A549 (cell line): Measurements from ENCODE around the gene CPLX4. TPM values are rescaled to one million over a fixed set of nuclear protein-coding genes. Genes with fewer than 3 reads are reported as not detected.
A peak's percentile ranks its signal among the peaks of the same experiment; 100 is the strongest.

Experiments used
- ATAC-seq, 2 experiments: fragments of 200-7000 bp in 1 of 2; fragments of >200 bp in 1 of 2; cut with Nextera tagmentation in 1 of 2; cut with Tn5 transposase in 1 of 2; 3 replicates each; pipeline versions ENCODE4 v1.8.0 to v1.9.1; 2018 to 2020; ENCODE audit warnings: mild to moderate bottlenecking in 1 of 2, moderate library complexity in 1 of 2
- CTCF ChIA-PET: fragments of 300-600 bp; sonication (Branson Sonifier 250); formaldehyde crosslinking; extraction: SDS; loops from one replicate; lab custom pipeline; 2021; ENCODE audit warnings: antibody characterized with exemption, inconsistent platforms; lab: Yijun Ruan, JAX
- POLR2A ChIA-PET: fragments of 350-600 bp; formaldehyde crosslinking; extraction: SDS; loops from one replicate; lab custom pipeline; 2021; ENCODE audit warnings: antibody characterized with exemption, inconsistent platforms; lab: Yijun Ruan, JAX
- DNase-seq, 2 experiments: peaks; one replicate each; pipeline versions ENCODE4 v3.0.0 to v3.0.0-alpha.2; 2011 to 2016; ENCODE audit warnings: low read depth in 1 of 2, low spot score in 1 of 2
- FAIRE-seq: peaks from 2 replicates; lab custom pipeline; 2011; peaks lifted over from hg19 to GRCh38; lab: Jason Lieb, UNC
- H3K27ac ChIP-seq, 2 experiments: fragments of >200 bp; sonication (Bioruptor Twin); formaldehyde crosslinking; 3 replicates each; pipeline ENCODE4 v1.5.1; 2016 to 2017
- H3K4me1 ChIP-seq: fragments of >200 bp; sonication (Bioruptor Twin); formaldehyde crosslinking; 3 replicates; pipeline ENCODE4 v1.6.1; 2016
- H3K4me2 ChIP-seq: fragments of >200 bp; sonication (Bioruptor Twin); formaldehyde crosslinking; 3 replicates; pipeline ENCODE4 v1.6.1; 2016
- H3K4me3 ChIP-seq: fragments of >200 bp; sonication (Bioruptor Twin); formaldehyde crosslinking; 3 replicates; pipeline ENCODE4 v1.5.1; 2016
- H3K9me3 ChIP-seq: fragments of >200 bp; sonication (Bioruptor Twin); formaldehyde crosslinking; 3 replicates; pipeline ENCODE4 v1.6.1; 2016
- ATOH8 ChIP-seq: fragments of 250-450 bp; sonication (Bioruptor Pico); IDR thresholded peaks from 2 replicates; pipeline ENCODE4 v1.5.0; 2020; ENCODE audit warnings: low read depth, mild to moderate bottlenecking, moderate library complexity
- BCL3 ChIP-seq: fragments of >200 bp; sonication (Bioruptor Twin); formaldehyde crosslinking; IDR thresholded peaks from 3 replicates; pipeline ENCODE4 v1.6.1; 2016
- CBX2 ChIP-seq: fragments of 200-600 bp; sonication (generic); IDR thresholded peaks from 2 replicates; pipeline ENCODE4 v1.6.1; 2016; ENCODE audit warnings: low read depth, mild to moderate bottlenecking, borderline replicate concordance
- EHF ChIP-seq: fragments of 250-450 bp; sonication (Bioruptor Pico); IDR thresholded peaks from 2 replicates; pipeline ENCODE4 v1.5.0; 2020; ENCODE audit warnings: mild to moderate bottlenecking
- EHMT2 ChIP-seq: fragments of 200-600 bp; sonication (generic); IDR thresholded peaks from 2 replicates; pipeline ENCODE4 v1.6.1; 2016; ENCODE audit warnings: antibody characterized with exemption, low read depth, mild to moderate bottlenecking, moderate library complexity
- ELK1 ChIP-seq: fragments of 150-350 bp; IDR thresholded peaks from 2 replicates; pipeline ENCODE4 v1.6.1; 2014; ENCODE audit warnings: low read depth, mild to moderate bottlenecking, low read length
- EP300 ChIP-seq, 2 experiments: fragments of >200 bp; sonication (Bioruptor Twin); formaldehyde crosslinking; IDR thresholded peaks; 2 replicates in 1 of 2; 3 replicates in 1 of 2; pipeline ENCODE4 v1.6.1; 2016 to 2017
- HDAC2 ChIP-seq: fragments of 200-600 bp; sonication (generic); IDR thresholded peaks from 2 replicates; pipeline ENCODE4 v1.6.1; 2016
- HEYL ChIP-seq: fragments of 250-450 bp; sonication (Bioruptor Pico); IDR thresholded peaks from 2 replicates; pipeline ENCODE4 v1.8.0; 2021; ENCODE audit warnings: mild to moderate bottlenecking, moderate library complexity
- HMGXB4 ChIP-seq: fragments of 250-450 bp; sonication (Bioruptor Pico); IDR thresholded peaks from 2 replicates; pipeline ENCODE4 v1.5.0; 2021; ENCODE audit warnings: mild to moderate bottlenecking, moderate library complexity, borderline replicate concordance
- KDM5A ChIP-seq: fragments of 200-600 bp; sonication (generic); IDR thresholded peaks from 2 replicates; pipeline ENCODE4 v1.6.1; 2016; ENCODE audit warnings: antibody characterized with exemption, mild to moderate bottlenecking
- MAFK ChIP-seq: fragments of 450-650 bp; IDR thresholded peaks from 2 replicates; pipeline ENCODE4 v1.6.1; 2014; ENCODE audit not compliant: partially characterized antibody
- MYC ChIP-seq: IDR thresholded peaks from 2 replicates; pipeline ENCODE4 v1.6.1; 2012; ENCODE audit warnings: mild to moderate bottlenecking, inconsistent platforms, low read length, improper control_type of control experiment, borderline replicate concordance
- POLR2A ChIP-seq: IDR thresholded peaks from 2 replicates; pipeline ENCODE4 v1.6.1; 2012; ENCODE audit warnings: mild to moderate bottlenecking, low read length
- RAD21 ChIP-seq, 2 experiments: fragments of >200 bp in 1 of 2; sonication (Bioruptor Twin) in 1 of 2; formaldehyde crosslinking in 1 of 2; IDR thresholded peaks in 1 of 2; conservative IDR thresholded peaks in 1 of 2; 2 replicates in 1 of 2; 3 replicates in 1 of 2; pipeline ENCODE4 v1.6.1; 2012 to 2018; ENCODE audit warnings: inconsistent platforms in 1 of 2
- RFX5 ChIP-seq: fragments of 450-650 bp; IDR thresholded peaks from 2 replicates; pipeline ENCODE4 v1.7.1; 2014; ENCODE audit warnings: antibody characterized with exemption, mild to moderate bottlenecking, moderate library complexity
- SREBF2 ChIP-seq: fragments of 450-650 bp; IDR thresholded peaks from 2 replicates; pipeline ENCODE4 v1.6.1; 2014; ENCODE audit warnings: mild to moderate bottlenecking, moderate library complexity
- USF2 ChIP-seq: fragments of 450-650 bp; IDR thresholded peaks from 2 replicates; pipeline ENCODE4 v1.6.1; 2014; ENCODE audit warnings: antibody characterized with exemption
- ZNF302 ChIP-seq: fragments of 250-450 bp; sonication (Bioruptor Pico); IDR thresholded peaks from 2 replicates; pipeline ENCODE4 v1.9.0; 2021; ENCODE audit warnings: inconsistent platforms, mild to moderate bottlenecking, moderate library complexity
- WGBS: methylation state at CpG from one replicate; pipeline ENCODE4 v1.1.6; 2017; ENCODE audit errors: missing lambda C conversion rate; 5-methylcytosine and 5-hydroxymethylcytosine counted together
- polyA plus RNA-seq, 4 experiments: library from polyadenylated mRNA; depleted of rRNA in 3 of 4; stranded (reverse); fragments of >200 nt; fragmentation: RNase III in 1 of 4; extraction: RNeasy Plus Mini Kit Qiagen cat#74134 plus additional on column Dnase treatment in 1 of 4; gene quantifications; 2 replicates in 3 of 4; 3 replicates in 1 of 4; pipeline ENCODE4 v1.2.3, GENCODE V29; 2011 to 2017

The CPLX4 gene
- polyA plus RNA-seq, 2 of the 4 experiments (the other 2 are of a cell fraction), result not detected

- 41% methylated on average over 25 of the region's 88 CpGs for whole genome bisulfite sequencing
- DNase-seq (peak; percentile 42 to 52), FAIRE-seq (no peak), ATAC-seq (peak; percentile 59 to 84; a peak in 4 of 6 replicates)
- no peak for TF ChIP-seq RFX5
- TF ChIP-seq HDAC2, result no peak
- no peak for TF ChIP-seq KDM5A
- no peak for TF ChIP-seq MAFK
- TF ChIP-seq EHF (CRISPR knock-in tag), result no peak
- TF ChIP-seq USF2, result no peak
- no peak for TF ChIP-seq SREBF2
- TF ChIP-seq EP300 (IDR thresholded peaks at IDR 0.05), result no peak
- TF ChIP-seq ZNF302 (CRISPR knock-in tag), result no peak
- TF ChIP-seq CBX2, result no peak
- TF ChIP-seq MYC, result no peak
- TF ChIP-seq HMGXB4 (CRISPR knock-in tag), result no peak
- TF ChIP-seq RAD21 (conservative IDR thresholded peaks at IDR 0.05 in 1 of 2, IDR thresholded peaks at IDR 0.05 in 1 of 2), result no peak
- TF ChIP-seq ELK1, result no peak
- no peak for TF ChIP-seq BCL3
- no peak for TF ChIP-seq ATOH8
- TF ChIP-seq POLR2A, result no peak
- no peak for TF ChIP-seq HEYL
- TF ChIP-seq EHMT2, result no peak
- POLR2A ChIA-PET, result no interaction called here
- no peak within 1 kb of the TSS for H3K27ac ChIP-seq
- peak within 1 kb of the TSS; percentile 61 for H3K4me2 ChIP-seq
- H3K4me1 ChIP-seq, result no peaks in the 10 kb centered on the region
- H3K4me3 ChIP-seq, result peak within 1 kb of the TSS; percentile 38; the same call in 2 of the 3 replicates
- no peaks in the 10 kb centered on the region for H3K9me3 ChIP-seq
- CTCF ChIA-PET, result interaction anchor here (0.8 to 1.5 kb wide), 5 partner anchors 24 to 505 kb away, joined by 3 to 6 read pairs (median 4); no protein-coding TSS in a partner anchor
Observed at GRCh38 chr18:59272891-59273758, 45.3 kb downstream of the CPLX4 start, which contains the start of gene RAX. RAX (minus strand) TSS chr18:59273454; CDS start chr18:59273206, 248 bp downstream.
